Stimulated activated CD4-positive, alpha-beta T cell treated with anti-CD3 and anti-CD28 coated beads, Interleukin-15, amount 100 ng/mL, for 1 hour (primary cell): ENCODE measurements around the gene CLBA1.

Source experiments
- DNase-seq, 2 donors: peaks; one replicate each; pipeline ENCODE4 v3.0.0-alpha.2; 2020; ENCODE audit warnings: low read depth in 1 of 2, low spot score in 1 of 2

The CLBA1 gene

GRCh38 chr14:105005329-105005928, 19.8 kb downstream of the CLBA1 start:
- no peak for DNase-seq

GRCh38 chr14:105005929-105006830, 20.6 kb downstream of the CLBA1 start:
- no peak for DNase-seq

GRCh38 chr14:105006831-105007592, 21.4 kb downstream of the CLBA1 start:
- DNase-seq: no peak

- no peak for DNase-seq
Observed at GRCh38 chr14:105007593-105008264, 22.1 kb downstream of the CLBA1 start.

- DNase-seq: no peak
Observed at GRCh38 chr14:105010106-105010505, 24.5 kb downstream of the CLBA1 start.

GRCh38 chr14:105010891-105011291, 25.3 kb downstream of the CLBA1 start:
- no peak for DNase-seq

GRCh38 chr14:105011312-105011990, 25.9 kb downstream of the CLBA1 start:
- DNase-seq: no peak

GRCh38 chr14:105012171-105012985, 26.8 kb downstream of the CLBA1 start:
- no peak for DNase-seq

- no peak for DNase-seq
Observed at GRCh38 chr14:105013150-105013785, 27.7 kb downstream of the CLBA1 start.

GRCh38 chr14:105014032-105014431, 28.4 kb downstream of the CLBA1 start:
- no peak for DNase-seq

GRCh38 chr14:105014631-105015030, 29.0 kb downstream of the CLBA1 start:
- no peak for DNase-seq

- DNase-seq: no peak
Observed at GRCh38 chr14:105015242-105015641, 29.7 kb downstream of the CLBA1 start.

GRCh38 chr14:105015905-105016304, 30.3 kb downstream of the CLBA1 start:
- no peak for DNase-seq

GRCh38 chr14:105018414-105018813, 32.8 kb downstream of the CLBA1 start:
- DNase-seq: no peak

- DNase-seq: peak; percentile 34 to 37
Observed at GRCh38 chr14:105019861-105020814, 34.5 kb downstream of the CLBA1 start.

- peak; percentile 98 to 99 for DNase-seq
Observed at GRCh38 chr14:105020815-105021655, 35.4 kb downstream of the CLBA1 start, which contains the start of gene CDCA4. Gene CDCA4 (minus strand): TSS chr14:105021083. CDS start chr14:105011929, 9,154 bp downstream.

GRCh38 chr14:105021656-105022275, 36.2 kb downstream of the CLBA1 start:
- DNase-seq: peak; percentile 11 to 27
